ENCODE results near the gene MBOAT2.

DNA sequence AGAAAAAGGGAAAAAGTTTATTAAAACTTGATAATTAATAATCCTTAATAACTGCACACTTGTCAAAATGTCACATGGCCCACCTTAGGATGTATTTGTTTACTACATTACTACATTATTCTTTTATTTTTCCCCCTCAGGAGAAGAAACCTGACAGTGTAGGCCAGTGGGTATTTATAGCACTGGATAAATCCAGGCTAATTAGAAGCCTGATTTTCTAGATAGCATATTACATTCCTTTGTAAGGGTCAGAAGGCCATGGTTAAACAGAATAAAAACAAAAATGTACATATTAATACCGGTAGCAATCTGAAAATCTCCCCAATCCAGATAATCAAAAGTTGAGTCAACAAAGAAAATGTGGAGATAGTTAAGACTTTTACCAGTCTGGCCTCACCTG lies 144.6 kb downstream of the MBOAT2 start:
- TF ChIP-seq, protein P1, sequence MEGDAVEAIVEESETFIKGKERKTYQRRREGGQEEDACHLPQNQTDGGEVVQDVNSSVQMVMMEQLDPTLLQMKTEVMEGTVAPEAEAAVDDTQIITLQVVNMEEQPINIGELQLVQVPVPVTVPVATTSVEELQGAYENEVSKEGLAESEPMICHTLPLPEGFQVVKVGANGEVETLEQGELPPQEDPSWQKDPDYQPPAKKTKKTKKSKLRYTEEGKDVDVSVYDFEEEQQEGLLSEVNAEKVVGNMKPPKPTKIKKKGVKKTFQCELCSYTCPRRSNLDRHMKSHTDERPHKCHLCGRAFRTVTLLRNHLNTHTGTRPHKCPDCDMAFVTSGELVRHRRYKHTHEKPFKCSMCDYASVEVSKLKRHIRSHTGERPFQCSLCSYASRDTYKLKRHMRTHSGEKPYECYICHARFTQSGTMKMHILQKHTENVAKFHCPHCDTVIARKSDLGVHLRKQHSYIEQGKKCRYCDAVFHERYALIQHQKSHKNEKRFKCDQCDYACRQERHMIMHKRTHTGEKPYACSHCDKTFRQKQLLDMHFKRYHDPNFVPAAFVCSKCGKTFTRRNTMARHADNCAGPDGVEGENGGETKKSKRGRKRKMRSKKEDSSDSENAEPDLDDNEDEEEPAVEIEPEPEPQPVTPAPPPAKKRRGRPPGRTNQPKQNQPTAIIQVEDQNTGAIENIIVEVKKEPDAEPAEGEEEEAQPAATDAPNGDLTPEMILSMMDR (IDR thresholded peaks at IDR 0.05), result no peak
- TF ChIP-seq EZH2 (IDR thresholded peaks at IDR 0.05), result no peak

Data from neural progenitor cell (in vitro differentiated cells).